Activated T-cell treated with anti-CD3 and anti-CD28 coated beads for 1 hour (primary cell): ENCODE data around the gene CRIP2.

ENCODE experiments used
- DNase-seq: peaks from one replicate; pipeline ENCODE4 v3.0.0-alpha.2; 2020; ENCODE audit warnings: low read depth

The CRIP2 gene

DNA sequence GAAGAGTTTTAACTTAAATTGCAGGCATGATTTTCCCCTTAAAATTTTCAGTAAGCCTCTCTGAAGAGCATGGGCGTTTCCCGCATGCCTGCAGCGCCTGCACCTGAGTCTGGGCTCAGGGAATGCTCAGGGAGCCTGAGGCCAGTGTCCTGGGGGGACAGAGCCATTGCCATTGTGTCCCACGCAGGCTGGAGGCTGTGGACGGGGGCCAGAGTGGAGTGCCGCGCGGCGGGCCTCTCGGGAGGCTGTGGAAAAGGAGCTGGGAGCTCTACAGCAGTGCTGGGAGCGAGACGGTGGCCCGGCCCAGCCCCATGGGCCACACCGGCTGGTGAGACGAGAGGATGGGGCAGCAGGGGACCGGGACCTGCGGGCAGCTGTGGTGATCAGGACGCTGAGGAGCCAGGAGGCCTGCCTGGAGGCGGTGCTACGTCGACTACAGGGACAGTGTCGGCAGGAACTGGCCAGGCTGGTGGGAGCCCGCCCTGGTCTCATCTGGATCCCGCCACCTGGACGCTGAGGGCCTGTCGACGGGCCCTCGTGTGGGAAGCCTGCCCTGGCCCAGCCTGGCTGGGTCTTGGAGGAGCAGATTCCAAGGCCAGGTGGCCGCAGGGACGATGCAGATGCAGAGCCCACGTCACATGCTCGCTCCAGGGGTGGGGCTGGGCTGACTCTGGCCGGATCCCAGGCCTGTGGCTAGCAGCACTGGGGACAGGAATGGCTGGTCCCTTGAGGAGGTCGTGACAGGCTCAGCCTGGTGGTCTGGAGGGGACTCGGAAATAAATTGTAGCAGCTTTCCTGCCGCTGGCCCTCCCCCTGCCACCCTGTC, 24.0 kb downstream of the CRIP2 start:
- no peak for DNase-seq

DNA sequence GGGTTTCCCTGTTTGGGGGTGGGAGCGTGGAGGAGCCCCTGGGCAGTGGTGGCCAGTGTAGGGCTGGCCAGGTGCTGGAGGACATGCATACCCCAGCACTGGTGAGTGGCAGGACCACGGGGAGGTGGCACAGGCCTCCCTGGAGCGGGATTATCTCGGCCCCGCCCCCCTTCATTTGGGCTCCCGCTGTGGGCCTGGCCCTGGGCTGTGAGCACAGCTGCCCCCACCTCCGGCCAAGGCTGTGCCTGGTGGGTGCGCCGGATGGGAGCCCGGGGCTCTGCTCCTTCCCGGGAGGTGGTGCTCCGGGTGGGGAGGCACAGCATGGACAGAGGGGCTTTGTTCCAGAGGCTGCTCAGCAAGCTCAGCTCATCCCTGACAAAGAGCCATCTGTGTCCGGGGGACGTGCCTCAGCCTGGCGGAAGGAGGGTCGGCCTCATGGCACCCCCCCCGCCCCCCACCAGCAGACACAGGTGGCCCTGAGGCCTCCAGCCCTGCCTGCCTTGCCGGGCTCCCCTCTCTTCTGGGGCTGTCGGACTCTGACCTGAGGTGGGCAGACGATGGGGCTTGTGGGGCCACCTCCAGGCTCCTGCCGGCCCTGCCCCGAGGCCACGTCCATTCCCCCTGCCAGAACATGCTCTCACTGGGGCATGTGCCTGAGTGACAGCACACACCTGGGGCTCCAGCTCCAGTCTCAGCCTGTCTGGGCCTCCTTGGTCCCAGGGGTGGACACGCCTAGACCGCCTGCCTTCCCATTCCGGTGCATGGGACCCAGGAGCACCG, 24.8 kb downstream of the CRIP2 start:
- no peak for DNase-seq

GRCh38 chr14:105500036-105500725, 25.6 kb downstream of the CRIP2 start:
- no peak for DNase-seq

GRCh38 chr14:105500726-105501101, 26.1 kb downstream of the CRIP2 start:
- no peak for DNase-seq

GRCh38 chr14:105501504-105502291, 27.1 kb downstream of the CRIP2 start:
- DNase-seq, result no peak

GRCh38 chr14:105502446-105503295, 28.1 kb downstream of the CRIP2 start:
- no peak for DNase-seq

DNA sequence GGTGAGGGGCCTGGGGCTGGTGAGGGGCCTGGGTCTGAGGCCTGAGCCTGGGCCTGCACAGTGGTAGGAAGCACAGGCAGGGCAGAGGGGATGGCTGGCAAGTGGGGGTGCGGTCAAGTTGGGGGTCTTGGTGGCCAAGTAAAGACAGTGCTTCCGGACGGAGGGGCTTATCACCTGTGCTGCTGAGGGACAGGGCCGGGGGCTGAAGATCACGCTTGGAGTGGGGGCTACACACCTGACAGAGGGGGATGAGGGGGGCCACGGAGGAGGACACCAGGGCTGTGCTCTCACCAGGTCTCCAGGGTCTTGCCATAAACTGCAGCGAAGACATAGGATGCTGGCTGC, 28.6 kb downstream of the CRIP2 start:
- DNase-seq, result no peak

GRCh38 chr14:105503935-105504692, 29.5 kb downstream of the CRIP2 start:
- DNase-seq, result no peak

GRCh38 chr14:105505101-105505500, 30.5 kb downstream of the CRIP2 start:
- no peak for DNase-seq

- DNase-seq, result no peak
These were observed 32.6 kb downstream of the CRIP2 start for GRCh38 chr14:105507247-105507646.

GRCh38 chr14:105508069-105508468, 33.4 kb downstream of the CRIP2 start:
- no peak for DNase-seq

DNA sequence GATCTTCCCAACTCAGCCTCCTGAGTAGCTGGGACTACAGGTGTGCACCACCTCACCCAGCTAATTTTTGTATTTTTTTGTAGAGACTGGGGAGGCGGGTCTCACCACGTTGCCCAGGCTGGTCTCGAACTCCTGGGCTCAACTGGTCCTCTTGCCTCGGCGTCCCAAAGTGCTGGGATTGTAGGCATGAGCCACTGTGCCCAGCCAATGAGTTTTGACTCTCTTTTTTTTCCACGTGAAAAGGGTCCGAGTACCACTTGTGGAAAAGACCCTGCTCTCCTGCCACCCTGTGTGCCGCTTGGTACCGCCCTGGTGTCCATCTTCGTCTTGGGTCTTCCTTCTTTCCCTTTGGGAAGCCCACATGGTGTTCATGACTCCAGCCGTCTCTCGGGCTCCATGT, 34.0 kb downstream of the CRIP2 start:
- DNase-seq, result no peak

DNA sequence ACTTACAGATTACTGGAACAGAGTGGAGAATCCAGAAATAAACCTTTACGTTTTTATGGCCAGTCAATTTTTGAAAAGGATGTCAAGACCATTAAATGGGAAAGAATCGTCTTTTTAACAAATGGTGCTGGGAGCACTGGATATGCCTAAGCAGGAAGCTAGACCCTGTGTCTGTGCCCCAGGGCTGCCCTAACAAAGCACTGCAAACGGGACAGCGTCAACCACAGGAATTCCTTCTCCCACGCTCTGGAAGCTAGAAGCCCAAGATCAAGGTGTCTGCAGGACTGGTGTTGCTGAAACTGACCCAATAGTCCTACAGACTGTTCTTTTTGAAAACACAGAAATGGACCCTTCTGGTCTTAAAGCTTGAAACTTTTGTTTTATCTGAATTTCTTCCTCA, 42.5 kb downstream of the CRIP2 start:
- DNase-seq, result no peak

GRCh38 chr14:105519946-105520698, 45.5 kb downstream of the CRIP2 start:
- no peak for DNase-seq

DNA sequence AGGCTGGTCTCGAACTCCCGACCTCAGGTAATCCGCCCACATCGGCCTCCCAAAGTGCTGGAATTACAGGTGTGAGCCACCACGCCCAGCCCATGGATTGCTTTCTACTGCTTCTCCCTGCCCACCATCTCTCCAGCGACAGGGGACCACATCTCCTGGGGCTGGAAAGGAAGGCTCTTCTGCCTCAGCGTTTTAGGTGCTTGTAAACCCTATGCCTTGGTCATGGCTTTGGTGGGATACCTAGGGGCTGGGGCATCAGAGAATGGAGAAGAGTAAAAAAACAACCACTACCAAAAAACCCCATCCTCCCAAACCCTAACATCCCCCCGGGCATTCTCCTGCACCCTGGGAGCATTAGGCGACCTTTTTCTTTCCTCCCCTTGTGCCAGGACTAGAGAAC, 50.7 kb downstream of the CRIP2 start:
- no peak for DNase-seq

- DNase-seq, result no peak
These were observed 51.5 kb downstream of the CRIP2 start, which contains the start of gene TMEM121 for GRCh38 chr14:105525861-105526775. Gene TMEM121, plus strand, starts transcription at chr14:105526583. Its CDS starts 2,252 bp downstream, at chr14:105528835.

DNA sequence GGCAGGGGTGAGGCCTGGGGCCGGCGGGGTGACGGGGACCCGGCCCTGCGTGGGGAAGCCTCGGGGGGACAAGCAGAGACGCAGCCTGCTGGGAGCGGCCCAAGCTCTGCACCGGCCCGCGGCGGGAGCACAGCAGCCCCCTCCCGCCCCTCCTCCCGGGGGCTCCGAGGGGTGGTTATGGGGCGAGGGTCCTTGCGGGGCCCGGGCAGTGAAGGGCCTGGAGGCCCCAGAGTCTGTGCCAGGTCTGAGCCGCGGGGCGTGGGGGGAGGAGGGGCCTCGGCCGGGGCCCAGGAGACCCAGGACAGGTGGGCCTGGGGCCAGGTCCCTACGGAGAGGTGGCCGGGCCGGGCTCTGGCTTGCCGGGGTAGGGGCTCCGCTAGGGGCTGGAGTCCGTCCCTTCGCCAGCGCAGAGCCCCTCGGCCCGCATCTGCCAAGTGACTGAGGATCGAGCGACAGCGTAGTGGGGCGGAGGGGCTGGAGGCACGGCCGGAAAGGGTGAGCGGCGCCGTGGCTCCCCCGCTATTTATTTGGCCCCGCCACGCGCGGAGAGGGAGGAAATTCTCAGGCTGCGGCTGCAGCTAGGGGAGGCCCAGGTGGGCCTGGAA, 52.3 kb downstream of the CRIP2 start:
- DNase-seq, result no peak

- no peak for DNase-seq
These were observed 52.8 kb downstream of the CRIP2 start for GRCh38 chr14:105527381-105527825.
